ENCODE measurements around the gene NEBL. TPM values are rescaled to one million over a fixed set of nuclear protein-coding genes. Genes with fewer than 3 reads are reported as not detected.

NEBL gene
- total RNA-seq, 2 experiments from 2014 or later, result 0.23 TPM; not detected in 1

GRCh38 chr10:20863008-20863407 is 34.1 kb downstream of the NEBL start:
- Mint-ChIP-seq H3K4me3 (no peak overlapping the region), H3K4me1 (no peaks in the 10 kb centered on the region), H3K27ac (no peak overlapping the region), H3K27me3 (no peaks in the 10 kb centered on the region), H3K9me3 (ENCODE audit: low read depth) (no peaks in the 10 kb centered on the region), H3K36me3 (no peaks in the 10 kb centered on the region)
- CTCF ChIA-PET, result no interaction called here
- ATAC-seq, result no peak
- no peak for DNase-seq

GRCh38 chr10:20858292-20859124 is 38.6 kb downstream of the NEBL start:
- Mint-ChIP-seq H3K4me3 (no peak overlapping the region), H3K36me3 (no peaks in the 10 kb centered on the region), H3K9me3 (ENCODE audit: low read depth) (peaks cover under 1% of the 10 kb centered on the region), H3K4me1 (no peaks in the 10 kb centered on the region), H3K27ac (no peak overlapping the region), H3K27me3 (no peaks in the 10 kb centered on the region)
- ATAC-seq, result no peak
- no peak for DNase-seq
- CTCF ChIA-PET, result no interaction called here

GRCh38 chr10:20856484-20856883 is 40.6 kb downstream of the NEBL start:
- Mint-ChIP-seq H3K4me1 (no peaks in the 10 kb centered on the region), H3K27me3 (no peaks in the 10 kb centered on the region), H3K9me3 (ENCODE audit: low read depth) (peaks cover 2% of the 10 kb centered on the region), H3K4me3 (no peak overlapping the region), H3K36me3 (no peaks in the 10 kb centered on the region), H3K27ac (no peak overlapping the region)
- CTCF ChIA-PET, result no interaction called here
- DNase-seq (no peak), ATAC-seq (no peak)

GRCh38 chr10:20855398-20856038 is 41.6 kb downstream of the NEBL start:
- H3K9me3 Mint-ChIP-seq (ENCODE audit: low read depth), result peaks cover 2% of the 10 kb centered on the region
- H3K27me3 Mint-ChIP-seq, result no peaks in the 10 kb centered on the region
- no peak overlapping the region for H3K4me3 Mint-ChIP-seq
- no peak overlapping the region for H3K27ac Mint-ChIP-seq
- ATAC-seq, result no peak
- H3K4me1 Mint-ChIP-seq, result no peaks in the 10 kb centered on the region
- DNase-seq, result no peak
- CTCF ChIA-PET, result interaction anchor here (0.7 kb wide), 1 partner anchor 1097 kb away, joined by 3 read pairs; no protein-coding TSS in a partner anchor
- no peaks in the 10 kb centered on the region for H3K36me3 Mint-ChIP-seq

- no peak overlapping the region for H3K27ac Mint-ChIP-seq
- H3K4me1 Mint-ChIP-seq, result no peaks in the 10 kb centered on the region
- CTCF ChIA-PET, result no interaction called here
- no peak overlapping the region for H3K4me3 Mint-ChIP-seq
- ATAC-seq, result no peak
- no peaks in the 10 kb centered on the region for H3K36me3 Mint-ChIP-seq
- no peak for DNase-seq
- H3K9me3 Mint-ChIP-seq (ENCODE audit: low read depth), result peaks cover 2% of the 10 kb centered on the region
- no peaks in the 10 kb centered on the region for H3K27me3 Mint-ChIP-seq
These were observed 43.8 kb downstream of the NEBL start for GRCh38 chr10:20853276-20853675.

- Mint-ChIP-seq H3K9me3 (ENCODE audit: low read depth) (peaks cover 2% of the 10 kb centered on the region), H3K4me1 (no peaks in the 10 kb centered on the region), H3K36me3 (no peaks in the 10 kb centered on the region), H3K27me3 (no peaks in the 10 kb centered on the region), H3K27ac (no peak overlapping the region), H3K4me3 (no peak overlapping the region)
- ATAC-seq, result no peak
- CTCF ChIA-PET, result no interaction called here
- DNase-seq, result no peak
These were observed 44.8 kb downstream of the NEBL start for GRCh38 chr10:20852303-20852702.

- H3K4me3 Mint-ChIP-seq, result no peak overlapping the region
- CTCF ChIA-PET, result no interaction called here
- ATAC-seq, result no peak
- no peak for DNase-seq
- no peak overlapping the region for H3K27ac Mint-ChIP-seq
- H3K36me3 Mint-ChIP-seq, result no peaks in the 10 kb centered on the region
- H3K27me3 Mint-ChIP-seq, result no peaks in the 10 kb centered on the region
- H3K9me3 Mint-ChIP-seq (ENCODE audit: low read depth), result peaks cover 4% of the 10 kb centered on the region
- no peaks in the 10 kb centered on the region for H3K4me1 Mint-ChIP-seq
These were observed 49.6 kb downstream of the NEBL start for GRCh38 chr10:20847512-20847911.

- Mint-ChIP-seq H3K4me1 (no peaks in the 10 kb centered on the region), H3K27ac (no peak overlapping the region), H3K4me3 (no peak overlapping the region), H3K36me3 (no peaks in the 10 kb centered on the region), H3K27me3 (no peaks in the 10 kb centered on the region), H3K9me3 (ENCODE audit: low read depth) (peaks cover 4% of the 10 kb centered on the region)
- CTCF ChIA-PET, result no interaction called here
- DNase-seq (no peak), ATAC-seq (no peak)
These were observed 50.8 kb downstream of the NEBL start for GRCh38 chr10:20846263-20846662.

GRCh38 chr10:20841419-20841818 is 55.7 kb downstream of the NEBL start:
- Mint-ChIP-seq H3K27ac (no peak overlapping the region), H3K9me3 (ENCODE audit: low read depth) (peaks cover 4% of the 10 kb centered on the region), H3K4me3 (no peak overlapping the region), H3K4me1 (no peaks in the 10 kb centered on the region), H3K27me3 (no peaks in the 10 kb centered on the region), H3K36me3 (no peaks in the 10 kb centered on the region)
- no peak for ATAC-seq
- CTCF ChIA-PET, result no interaction called here
- no peak for DNase-seq

GRCh38 chr10:20839910-20840309 is 57.2 kb downstream of the NEBL start:
- Mint-ChIP-seq H3K4me1 (no peaks in the 10 kb centered on the region), H3K4me3 (no peak overlapping the region), H3K27ac (no peak overlapping the region), H3K27me3 (no peaks in the 10 kb centered on the region), H3K9me3 (ENCODE audit: low read depth) (peaks cover 4% of the 10 kb centered on the region), H3K36me3 (no peaks in the 10 kb centered on the region)
- DNase-seq (no peak), ATAC-seq (no peak)
- CTCF ChIA-PET, result no interaction called here

- H3K4me3 Mint-ChIP-seq, result no peak overlapping the region
- DNase-seq (no peak), ATAC-seq (no peak)
- H3K27ac Mint-ChIP-seq, result no peak overlapping the region
- CTCF ChIA-PET, result no interaction called here
- H3K4me1 Mint-ChIP-seq, result no peaks in the 10 kb centered on the region
- peaks cover 4% of the 10 kb centered on the region for H3K9me3 Mint-ChIP-seq (ENCODE audit: low read depth)
- no peaks in the 10 kb centered on the region for H3K36me3 Mint-ChIP-seq
- H3K27me3 Mint-ChIP-seq, result no peaks in the 10 kb centered on the region
These were observed 58.0 kb downstream of the NEBL start for GRCh38 chr10:20839141-20839540.

GRCh38 chr10:20836401-20836800 is 60.7 kb downstream of the NEBL start:
- ATAC-seq, result no peak
- CTCF ChIA-PET, result no interaction called here
- no peak overlapping the region for H3K4me3 Mint-ChIP-seq

GRCh38 chr10:20835335-20835734 is 61.8 kb downstream of the NEBL start:
- Mint-ChIP-seq H3K4me3 (no peak overlapping the region), H3K4me1 (no peaks in the 10 kb centered on the region), H3K27me3 (no peaks in the 10 kb centered on the region), H3K36me3 (no peaks in the 10 kb centered on the region), H3K27ac (no peak overlapping the region), H3K9me3 (ENCODE audit: low read depth) (peaks cover 2% of the 10 kb centered on the region)
- DNase-seq (no peak), ATAC-seq (no peak)
- CTCF ChIA-PET, result no interaction called here

More at GRCh38 chr10:20836401-20836800, 60.7 kb downstream of the NEBL start:
- no peaks in the 10 kb centered on the region for H3K27me3 Mint-ChIP-seq
- no peaks in the 10 kb centered on the region for H3K4me1 Mint-ChIP-seq
- H3K9me3 Mint-ChIP-seq (ENCODE audit: low read depth), result peaks cover under 1% of the 10 kb centered on the region
- H3K36me3 Mint-ChIP-seq, result no peaks in the 10 kb centered on the region
- no peak for DNase-seq
- H3K27ac Mint-ChIP-seq, result no peak overlapping the region

GRCh38 chr10:20834825-20835224 is 62.3 kb downstream of the NEBL start:
- ATAC-seq (no peak), DNase-seq (no peak)
- no peaks in the 10 kb centered on the region for H3K36me3 Mint-ChIP-seq
- CTCF ChIA-PET, result no interaction called here
- no peaks in the 10 kb centered on the region for H3K27me3 Mint-ChIP-seq
- H3K4me1 Mint-ChIP-seq, result no peaks in the 10 kb centered on the region
- H3K27ac Mint-ChIP-seq, result no peak overlapping the region
- H3K9me3 Mint-ChIP-seq (ENCODE audit: low read depth), result peaks cover 2% of the 10 kb centered on the region
- no peak overlapping the region for H3K4me3 Mint-ChIP-seq

Measured in activated CD8-positive, alpha-beta memory T cell treated with anti-CD3 and anti-CD28 coated beads, Interleukin-2, amount 10 ng/mL, durations not matched to agents 7 days and 5 days (primary cell).